Gastroesophageal sphincter (tissue), 4 donors: Measurements from ENCODE around the gene MACROD2. TPM values are rescaled to one million over a fixed set of nuclear protein-coding genes. Genes with fewer than 3 reads are reported as not detected.

Experiments used
- ATAC-seq: fragments of 150-250 bp; one replicate; pipeline ENCODE4 v1.9.1; 2016; ENCODE audit warnings: mild to moderate bottlenecking, moderate library complexity
- H3K27ac ChIP-seq, 4 donors: fragments of 200-600 bp; sonication (generic) in 3 of 4; 1 replicate in 3 of 4; 2 replicates in 1 of 4; pipeline ENCODE4 v1.5.1; 2016 to 2019
- H3K27me3 ChIP-seq: fragments of 200-600 bp; sonication (generic); one replicate; pipeline ENCODE4 v1.5.1; 2019
- H3K36me3 ChIP-seq, 2 donors: fragments of 200-600 bp; sonication (generic); one replicate each; pipeline ENCODE4 v1.5.1; 2019; ENCODE audit warnings: control low read depth in 1 of 2
- H3K4me1 ChIP-seq, 3 donors: fragments of 200-600 bp; sonication (generic); 1 replicate in 2 of 3; 2 replicates in 1 of 3; pipeline ENCODE4 v1.5.1; 2016 to 2019; ENCODE audit warnings: control low read depth in 2 of 3
- H3K4me3 ChIP-seq, 2 donors: fragments of 200-600 bp; sonication (generic); one replicate each; pipeline ENCODE4 v1.5.1; 2019; ENCODE audit warnings: mild to moderate bottlenecking in 1 of 2, moderate library complexity in 1 of 2
- H3K9me3 ChIP-seq, 3 donors: fragments of 200-600 bp; sonication (generic); one replicate each; pipeline ENCODE4 v1.5.1; 2017 to 2019; ENCODE audit warnings: control low read depth in 2 of 3
- CTCF ChIP-seq, 4 experiments: fragments of 200-600 bp in 2 of 4; fragments of 450-650 bp in 2 of 4; sonication (generic) in 1 of 4; IDR thresholded peaks; one replicate each; pipeline ENCODE4 v1.5.1; 2017 to 2019; ENCODE audit warnings: antibody characterized with exemption in 4 of 4, mild to moderate bottlenecking in 2 of 4, moderate library complexity in 2 of 4
- EP300 ChIP-seq: sonication (generic); formaldehyde crosslinking; IDR thresholded peaks from one replicate; pipeline ENCODE4 v1.6.1; 2017; ENCODE audit warnings: antibody characterized with exemption, mild to moderate bottlenecking
- POLR2A ChIP-seq, 2 donors: fragments of 450-650 bp; IDR thresholded peaks; one replicate each; pipeline ENCODE4 v1.6.1; 2017; ENCODE audit warnings: antibody characterized with exemption in 2 of 2, mild to moderate bottlenecking in 2 of 2, moderate library complexity in 1 of 2
- POLR2AphosphoS5 ChIP-seq: sonication (generic); formaldehyde crosslinking; IDR thresholded peaks from one replicate; pipeline ENCODE4 v1.6.1; 2017; ENCODE audit warnings: antibody characterized with exemption
- WGBS, 2 donors: methylation state at CpG; one replicate each; pipeline ENCODE4 v1.1.5; 2018; ENCODE audit warnings: low coverage in 1 of 2; 5-methylcytosine and 5-hydroxymethylcytosine counted together
- total RNA-seq, 4 donors: library from RNA; depleted of rRNA; stranded (reverse); fragments of >200 nt; gene quantifications; one replicate each; pipeline ENCODE4 v1.1.0, GENCODE V29; 2016

Gene MACROD2
- total RNA-seq, 4 donors from 2014 or later: 4.0 to 12.1 (median 7.4) TPM

- no peak overlapping the region for H3K27ac ChIP-seq
- no peaks in the 10 kb centered on the region for H3K9me3 ChIP-seq
- ATAC-seq: no peak
- H3K4me1 ChIP-seq: no peaks in the 10 kb centered on the region
- WGBS, 2 donors: 84 to 100% methylated on average over 2 to 3 of the region's 4 CpGs
- no peaks in the 10 kb centered on the region for H3K36me3 ChIP-seq
- H3K4me3 ChIP-seq: no peak overlapping the region
- H3K27me3 ChIP-seq: no peaks in the 10 kb centered on the region
- TF ChIP-seq POLR2AphosphoS5: no peak
- no peak for TF ChIP-seq EP300
Observed at GRCh38 chr20:14824996-14825395, 829.7 kb downstream of the MACROD2 start.

- H3K36me3 ChIP-seq: no peaks in the 10 kb centered on the region
- no peak overlapping the region for H3K27ac ChIP-seq
- no peaks in the 10 kb centered on the region for H3K9me3 ChIP-seq
- no peak for ATAC-seq
- H3K4me1 ChIP-seq: no peaks in the 10 kb centered on the region
- H3K4me3 ChIP-seq: no peak overlapping the region
- no peak for TF ChIP-seq POLR2A (IDR thresholded peaks at IDR 0.05)
- WGBS, 2 donors: 81 to 92% methylated on average over 15 to 17 of the region's 17 CpGs
- no peaks in the 10 kb centered on the region for H3K27me3 ChIP-seq
Observed at GRCh38 chr20:14826543-14827313, 831.4 kb downstream of the MACROD2 start.

GRCh38 chr20:14828459-14828858 lies 833.1 kb downstream of the MACROD2 start:
- Histone ChIP-seq H3K9me3 (no peaks in the 10 kb centered on the region), H3K27me3 (no peaks in the 10 kb centered on the region), H3K27ac (no peak overlapping the region), H3K4me1 (no peaks in the 10 kb centered on the region), H3K4me3 (no peak overlapping the region), H3K36me3 (no peaks in the 10 kb centered on the region)
- 81 to 86% methylated on average over 1 of the region's 1 CpG for WGBS, 2 donors
- no peak for ATAC-seq
- TF ChIP-seq POLR2A (IDR thresholded peaks at IDR 0.05) (no peak), POLR2AphosphoS5 (no peak), EP300 (no peak), CTCF (IDR thresholded peaks at IDR 0.05) (no peak)

GRCh38 chr20:14829906-14830305 lies 834.6 kb downstream of the MACROD2 start:
- H3K27ac ChIP-seq: no peak overlapping the region
- no peaks in the 10 kb centered on the region for H3K4me1 ChIP-seq
- H3K36me3 ChIP-seq: no peaks in the 10 kb centered on the region
- no peak for ATAC-seq
- no peaks in the 10 kb centered on the region for H3K27me3 ChIP-seq
- no peaks in the 10 kb centered on the region for H3K9me3 ChIP-seq
- TF ChIP-seq POLR2AphosphoS5 (no peak), POLR2A (IDR thresholded peaks at IDR 0.05) (no peak)
- H3K4me3 ChIP-seq: no peak overlapping the region
- WGBS, 2 donors: 95 to 100% methylated on average over 1 of the region's 1 CpG

GRCh38 chr20:14830466-14830865 lies 835.1 kb downstream of the MACROD2 start:
- no peak for ATAC-seq
- H3K4me1 ChIP-seq: no peaks in the 10 kb centered on the region
- WGBS, 2 donors: 85 to 100% methylated on average over 2 of the region's 2 CpGs
- TF ChIP-seq EP300 (no peak), POLR2AphosphoS5 (no peak), CTCF (IDR thresholded peaks at IDR 0.05) (no peak), POLR2A (IDR thresholded peaks at IDR 0.05) (no peak)
- no peaks in the 10 kb centered on the region for H3K36me3 ChIP-seq
- H3K27ac ChIP-seq: no peak overlapping the region
- no peaks in the 10 kb centered on the region for H3K9me3 ChIP-seq
- no peak overlapping the region for H3K4me3 ChIP-seq
- H3K27me3 ChIP-seq: no peaks in the 10 kb centered on the region

- no peak for TF ChIP-seq POLR2A (IDR thresholded peaks at IDR 0.05)
- no peak for TF ChIP-seq CTCF (IDR thresholded peaks at IDR 0.05)
- TF ChIP-seq EP300: no peak
- no peak for TF ChIP-seq POLR2AphosphoS5
- Histone ChIP-seq H3K9me3 (no peaks in the 10 kb centered on the region), H3K4me1 (no peaks in the 10 kb centered on the region), H3K4me3 (no peak overlapping the region), H3K27me3 (no peaks in the 10 kb centered on the region), H3K36me3 (no peaks in the 10 kb centered on the region), H3K27ac (no peak overlapping the region)
- WGBS, 2 donors: 86 to 92% methylated on average over 6 of the region's 6 CpGs
- no peak for ATAC-seq
Observed at GRCh38 chr20:14830899-14831298, 835.6 kb downstream of the MACROD2 start.
